Stimulated activated naive CD8-positive, alpha-beta T cell treated with anti-CD3 and anti-CD28 coated beads, Interleukin-15, amount 100 ng/mL, for 72 hours (primary cell): ENCODE data around the gene AKTIP.
A peak's percentile ranks its signal among the peaks of the same experiment; 100 is the strongest.
"Not testable (repeated sequence)": the region's sequence is repeated elsewhere in the genome, so short reads cannot be mapped to it uniquely, and the experiment has no call there.

Experiments
- ATAC-seq: fragments of 150-1000 bp; cut with Tn5 transposase; 2 replicates; pipeline ENCODE4 v1.10.0; 2021; ENCODE audit warnings: mild to moderate bottlenecking, moderate library complexity
- DNase-seq, 2 donors: peaks; one replicate each; pipeline ENCODE4 v3.0.0; 2021 to 2022
- H3K27ac Mint-ChIP-seq, 2 donors: one replicate each; pipeline ENCODE4 v1.8.0; 2022; ENCODE audit warnings: mild to moderate bottlenecking in 2 of 2, mixed read lengths in 2 of 2, moderate library complexity in 2 of 2
- H3K27me3 Mint-ChIP-seq: one replicate; pipeline ENCODE4 v1.8.0; 2022; ENCODE audit warnings: mixed read lengths
- H3K4me1 Mint-ChIP-seq: one replicate; pipeline ENCODE4 v1.8.0; 2022; ENCODE audit warnings: mild to moderate bottlenecking, mixed read lengths
- H3K4me3 Mint-ChIP-seq, 2 donors: one replicate each; pipeline ENCODE4 v1.8.0; 2022; ENCODE audit warnings: mild to moderate bottlenecking in 2 of 2, mixed read lengths in 2 of 2, moderate library complexity in 1 of 2
- H3K9me3 Mint-ChIP-seq, 2 donors: one replicate each; pipeline ENCODE4 v1.8.0; 2022; ENCODE audit warnings: mixed read lengths in 2 of 2

AKTIP gene

DNA sequence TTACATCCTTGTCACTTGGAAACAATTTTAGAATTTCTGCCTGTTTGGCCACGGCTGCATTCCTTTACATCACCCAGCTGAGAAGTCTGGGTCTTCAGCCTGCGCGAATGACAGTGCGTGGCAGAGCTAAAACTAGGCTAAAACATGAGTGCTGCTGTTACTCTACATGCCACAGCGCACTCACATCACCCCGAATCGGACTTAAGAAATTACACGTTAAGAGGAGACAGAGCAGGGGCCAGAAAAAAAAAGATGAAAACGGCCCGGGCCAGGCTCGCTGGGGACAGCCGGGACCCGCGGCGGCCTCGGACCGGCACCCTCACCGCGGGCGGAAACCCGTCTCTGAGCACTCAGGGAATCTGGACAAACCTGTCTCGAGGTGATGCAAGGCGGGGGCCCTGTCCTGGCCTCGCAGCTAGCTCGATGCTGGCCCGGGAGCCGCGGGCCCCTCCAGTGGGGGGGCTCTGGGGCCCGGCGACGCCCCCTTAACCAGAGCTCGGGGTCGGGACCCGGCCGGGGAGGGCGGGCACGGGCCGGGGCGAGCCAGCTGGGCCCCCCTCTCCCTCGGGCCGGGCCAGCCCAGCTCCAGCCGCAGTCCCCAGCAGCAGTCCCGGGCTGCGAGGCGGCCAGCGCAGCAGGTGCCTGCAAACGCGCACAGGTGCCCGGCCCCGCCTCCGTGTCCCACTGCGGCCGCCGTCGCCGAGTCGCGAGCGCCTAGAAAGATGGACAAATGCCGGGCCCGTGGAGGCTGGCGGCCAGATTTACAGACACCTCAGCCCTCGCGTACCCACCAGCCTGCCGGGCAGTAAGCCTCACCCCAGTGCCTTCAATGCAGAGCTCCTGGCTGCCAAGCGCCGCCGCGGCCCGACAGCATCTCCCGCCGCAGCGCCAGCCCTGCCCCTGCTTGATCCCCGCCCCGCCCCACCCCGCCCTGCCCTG lies at the start of gene AKTIP:
AKTIP (minus strand) TSS at position 879 of the 939 bp plus-strand sequence. CDS start 2,950 bp downstream, outside the sequence.
- ATAC-seq, result peak; percentile 48
- peak within 1 kb of the TSS; percentile 93 to 99 for H3K4me3 Mint-ChIP-seq
- no peaks in the 10 kb centered on the region for H3K27me3 Mint-ChIP-seq
- no peaks in the 10 kb centered on the region for H3K9me3 Mint-ChIP-seq
- H3K27ac Mint-ChIP-seq, result peak within 1 kb of the TSS; percentile 97 to 98
- peaks cover 62% of the 10 kb centered on the region for H3K4me1 Mint-ChIP-seq
- DNase-seq, result peak; percentile 46 to 80

DNA sequence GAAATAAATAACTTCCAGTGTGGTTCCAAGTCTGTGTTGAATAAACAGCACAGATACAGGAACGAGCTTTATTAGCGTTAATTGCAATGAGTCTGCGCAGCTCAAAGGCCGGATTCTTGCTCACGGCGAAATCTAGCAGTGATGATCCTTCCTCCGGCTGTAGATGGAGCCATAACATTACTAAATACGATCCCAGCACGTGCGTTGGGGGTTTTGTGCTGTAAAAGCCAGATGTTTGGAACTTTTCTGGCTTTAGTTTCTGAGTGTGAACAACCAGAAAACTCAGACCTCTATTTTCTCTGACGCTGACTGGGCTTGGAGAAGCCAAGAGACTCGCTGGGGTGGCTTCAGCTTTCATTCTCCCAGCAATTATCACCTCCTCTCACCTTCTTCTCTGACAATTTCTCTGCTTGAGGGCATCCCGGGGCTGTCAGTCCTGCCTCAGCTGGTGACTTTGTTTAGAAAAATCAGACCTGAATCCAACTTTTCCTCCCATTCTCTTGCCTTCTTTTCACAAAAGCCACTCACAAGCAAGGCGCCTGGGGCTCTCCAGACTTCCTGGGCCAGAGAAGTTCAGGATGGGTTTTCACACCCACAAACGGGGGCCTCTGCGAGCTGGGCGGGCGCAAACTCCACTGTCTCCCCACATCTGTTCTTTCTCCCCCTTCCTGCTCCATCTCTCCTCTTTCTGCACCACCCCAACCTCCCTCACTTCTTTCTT lies 47.1 kb upstream of the AKTIP start:
- no peak overlapping the region for H3K27ac Mint-ChIP-seq
- H3K9me3 Mint-ChIP-seq, result no peaks in the 10 kb centered on the region
- DNase-seq, result peak; percentile 32 to 37
- H3K4me1 Mint-ChIP-seq, result peaks cover 31% of the 10 kb centered on the region
- peaks cover 68% of the 10 kb centered on the region for H3K27me3 Mint-ChIP-seq
- ATAC-seq, result peak; percentile 87
- H3K4me3 Mint-ChIP-seq, result no peak overlapping the region

GRCh38 chr16:53546988-53547391 lies 44.0 kb upstream of the AKTIP start:
- H3K4me1 Mint-ChIP-seq, result peaks cover 37% of the 10 kb centered on the region
- peaks cover 87% of the 10 kb centered on the region for H3K27me3 Mint-ChIP-seq
- no peak overlapping the region for H3K27ac Mint-ChIP-seq
- no peaks in the 10 kb centered on the region for H3K9me3 Mint-ChIP-seq
- no peak overlapping the region for H3K4me3 Mint-ChIP-seq
- ATAC-seq (no peak), DNase-seq (no peak)

- H3K9me3 Mint-ChIP-seq, result no peaks in the 10 kb centered on the region
- peaks cover 33% of the 10 kb centered on the region for H3K4me1 Mint-ChIP-seq
- DNase-seq (no peak), ATAC-seq (no peak)
- H3K4me3 Mint-ChIP-seq, result peak overlapping the region; percentile 5 to 19
- H3K27ac Mint-ChIP-seq, result peak overlapping the region in 1 of 2 donors; percentile 19
- peaks cover 83% of the 10 kb centered on the region for H3K27me3 Mint-ChIP-seq
These were observed 42.4 kb upstream of the AKTIP start for GRCh38 chr16:53545433-53545832.

DNA sequence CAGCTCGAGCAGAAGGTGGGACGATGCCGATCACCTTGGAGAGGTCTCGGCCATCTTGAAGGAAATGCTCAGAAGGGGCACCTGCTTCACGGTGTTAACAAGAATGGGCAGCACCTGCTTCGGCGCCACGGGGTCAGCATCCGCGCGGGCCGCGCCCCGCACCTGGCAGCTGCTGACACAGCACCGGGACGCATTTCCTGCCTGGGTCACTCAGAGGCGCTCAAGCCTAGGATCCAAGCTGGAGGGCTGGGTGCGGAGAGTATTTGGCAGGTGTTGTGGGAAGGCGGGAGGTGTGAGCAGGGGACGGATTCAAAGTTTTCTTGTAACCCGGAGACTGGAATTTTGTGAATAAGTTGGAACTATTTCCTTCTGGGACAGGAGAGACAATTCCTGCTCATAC lies 39.3 kb upstream of the AKTIP start:
- Mint-ChIP-seq H3K4me3 (no peak overlapping the region), H3K27ac (no peak overlapping the region), H3K9me3 (no peaks in the 10 kb centered on the region), H3K4me1 (peaks cover 20% of the 10 kb centered on the region), H3K27me3 (peaks cover 71% of the 10 kb centered on the region)
- no peak for DNase-seq
- no peak for ATAC-seq

GRCh38 chr16:53541326-53541725 lies 38.3 kb upstream of the AKTIP start:
- no peak for DNase-seq
- H3K27ac Mint-ChIP-seq, result no peak overlapping the region
- no peak overlapping the region for H3K4me3 Mint-ChIP-seq
- H3K4me1 Mint-ChIP-seq, result peaks cover 13% of the 10 kb centered on the region
- H3K9me3 Mint-ChIP-seq, result no peaks in the 10 kb centered on the region
- peaks cover 68% of the 10 kb centered on the region for H3K27me3 Mint-ChIP-seq
- ATAC-seq, result no peak

DNA sequence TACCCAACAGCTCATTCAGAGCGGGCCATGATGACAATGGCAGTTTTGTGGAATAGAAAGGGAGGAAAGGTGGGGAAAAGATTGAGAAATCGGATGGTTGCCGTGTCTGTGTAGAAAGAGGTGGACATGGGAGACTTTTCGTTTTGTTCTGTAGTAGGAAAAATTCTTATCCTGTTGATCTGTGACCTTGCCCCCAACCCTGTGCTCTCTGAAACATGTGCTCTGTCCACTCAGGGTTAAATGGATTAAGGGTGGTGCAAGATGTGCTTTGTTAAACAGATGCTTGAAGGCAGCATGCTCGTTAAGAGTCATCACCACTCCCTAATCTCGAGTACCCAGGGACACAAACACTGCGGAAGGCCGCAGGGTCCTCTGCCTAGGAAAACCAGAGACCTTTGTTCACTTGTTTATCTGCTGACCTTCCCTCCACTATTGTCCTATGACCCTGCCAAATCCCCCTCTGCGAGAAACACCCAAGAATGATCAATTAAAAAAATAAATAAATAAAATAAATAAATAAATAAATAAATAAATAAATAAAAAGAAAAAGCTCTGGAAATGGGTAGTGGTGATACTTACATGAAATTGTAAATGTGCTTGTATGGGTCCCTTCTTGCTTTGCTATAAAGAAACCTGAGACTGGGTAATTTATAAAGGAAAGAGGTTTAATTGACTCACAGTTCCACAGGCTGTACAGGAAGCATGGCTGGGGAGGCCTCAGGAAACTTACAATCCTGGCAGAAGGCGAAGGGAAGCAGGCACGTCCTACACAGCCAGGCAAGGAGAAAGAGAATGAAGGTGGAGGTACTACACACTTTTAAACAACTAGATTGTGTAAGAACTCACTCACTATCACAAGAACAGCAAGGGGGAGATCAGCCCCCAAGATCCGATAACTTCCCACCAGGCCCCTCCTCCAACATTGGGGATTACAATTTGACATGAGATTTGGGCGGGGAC lies 37.0 kb upstream of the AKTIP start:
- not testable (repeated sequence) for ATAC-seq, H3K4me3 Mint-ChIP-seq, DNase-seq, H3K9me3 Mint-ChIP-seq, H3K27ac Mint-ChIP-seq
- peaks cover 55% of the 10 kb centered on the region for H3K27me3 Mint-ChIP-seq
- H3K4me1 Mint-ChIP-seq, result peaks cover 18% of the 10 kb centered on the region

- not testable (repeated sequence) for H3K9me3 Mint-ChIP-seq, H3K27ac Mint-ChIP-seq, H3K4me3 Mint-ChIP-seq, DNase-seq, ATAC-seq
- peaks cover 19% of the 10 kb centered on the region for H3K4me1 Mint-ChIP-seq
- peaks cover 50% of the 10 kb centered on the region for H3K27me3 Mint-ChIP-seq
These were observed 36.3 kb upstream of the AKTIP start for GRCh38 chr16:53539346-53539745.

- H3K4me1 Mint-ChIP-seq, result peaks cover 25% of the 10 kb centered on the region
- DNase-seq (no peak), ATAC-seq (no peak)
- H3K4me3 Mint-ChIP-seq, result no peak overlapping the region
- H3K27me3 Mint-ChIP-seq, result peaks cover 39% of the 10 kb centered on the region
- H3K9me3 Mint-ChIP-seq, result no peaks in the 10 kb centered on the region
- H3K27ac Mint-ChIP-seq, result no peak overlapping the region
These were observed 34.6 kb upstream of the AKTIP start for GRCh38 chr16:53537626-53538025.

GRCh38 chr16:53534206-53534605 lies 31.2 kb upstream of the AKTIP start:
- no peak for DNase-seq
- H3K27ac Mint-ChIP-seq, result no peak overlapping the region
- peaks cover 25% of the 10 kb centered on the region for H3K4me1 Mint-ChIP-seq
- no peak overlapping the region for H3K4me3 Mint-ChIP-seq
- ATAC-seq, result no peak
- peaks cover 27% of the 10 kb centered on the region for H3K27me3 Mint-ChIP-seq
- H3K9me3 Mint-ChIP-seq, result no peaks in the 10 kb centered on the region

- Mint-ChIP-seq H3K9me3 (no peaks in the 10 kb centered on the region), H3K4me1 (peaks cover 20% of the 10 kb centered on the region), H3K27me3 (peaks cover 8% of the 10 kb centered on the region), H3K4me3 (no peak overlapping the region), H3K27ac (no peak overlapping the region)
- DNase-seq (no peak), ATAC-seq (no peak)
These were observed 27.7 kb upstream of the AKTIP start for GRCh38 chr16:53530741-53531140.

DNA sequence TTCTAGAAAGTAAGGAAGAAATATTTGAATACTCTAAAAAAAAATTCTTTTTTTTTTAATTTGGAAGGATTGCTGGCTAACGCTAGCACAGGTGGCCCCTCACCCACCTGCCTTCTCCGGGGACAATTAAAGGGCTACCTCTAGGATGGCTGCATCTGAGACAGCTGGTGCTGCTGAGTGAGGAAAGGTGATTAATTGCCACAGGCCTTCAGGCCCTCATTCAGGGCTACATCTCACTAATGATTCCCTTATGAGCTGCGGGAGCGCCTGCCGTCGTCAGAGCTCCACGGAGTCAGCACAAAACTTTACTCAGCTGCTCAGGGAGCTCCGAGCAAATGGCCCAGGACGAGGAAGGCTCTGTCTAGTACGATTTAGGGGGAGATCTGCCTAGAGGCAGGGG lies 27.0 kb upstream of the AKTIP start:
- no peak overlapping the region for H3K4me3 Mint-ChIP-seq
- peaks cover 8% of the 10 kb centered on the region for H3K27me3 Mint-ChIP-seq
- peaks cover 13% of the 10 kb centered on the region for H3K4me1 Mint-ChIP-seq
- H3K9me3 Mint-ChIP-seq, result no peaks in the 10 kb centered on the region
- DNase-seq, result no peak
- no peak overlapping the region for H3K27ac Mint-ChIP-seq
- ATAC-seq, result no peak

- ATAC-seq (no peak), DNase-seq (no peak)
- Mint-ChIP-seq H3K4me1 (peaks cover 7% of the 10 kb centered on the region), H3K27me3 (peaks cover 8% of the 10 kb centered on the region), H3K9me3 (no peaks in the 10 kb centered on the region), H3K27ac (no peak overlapping the region), H3K4me3 (no peak overlapping the region)
These were observed 26.5 kb upstream of the AKTIP start for GRCh38 chr16:53529513-53529912.

DNA sequence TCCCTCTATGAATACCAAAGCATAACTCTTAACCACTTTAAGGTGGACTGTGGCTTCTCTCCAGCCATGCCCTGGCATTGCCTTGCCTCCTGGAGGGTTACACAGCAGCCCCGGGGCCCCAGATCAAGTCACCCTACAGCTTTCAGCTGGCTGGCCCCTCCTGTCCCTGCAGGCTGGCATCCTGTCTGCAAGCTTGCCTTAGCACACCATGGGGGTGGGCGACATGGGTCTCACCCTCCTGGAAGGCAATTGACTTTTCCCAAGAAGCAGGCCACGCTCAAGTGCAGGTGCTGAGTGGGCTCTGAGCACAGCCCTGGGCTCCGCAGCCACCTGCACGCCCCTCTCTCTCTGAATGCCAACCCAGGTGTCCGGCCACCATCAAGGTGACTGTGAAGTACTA lies 25.8 kb upstream of the AKTIP start:
- peaks cover 5% of the 10 kb centered on the region for H3K27me3 Mint-ChIP-seq
- no peak for ATAC-seq
- peaks cover under 1% of the 10 kb centered on the region for H3K4me1 Mint-ChIP-seq
- no peak for DNase-seq
- H3K27ac Mint-ChIP-seq, result no peak overlapping the region
- no peak overlapping the region for H3K4me3 Mint-ChIP-seq
- no peaks in the 10 kb centered on the region for H3K9me3 Mint-ChIP-seq

DNA sequence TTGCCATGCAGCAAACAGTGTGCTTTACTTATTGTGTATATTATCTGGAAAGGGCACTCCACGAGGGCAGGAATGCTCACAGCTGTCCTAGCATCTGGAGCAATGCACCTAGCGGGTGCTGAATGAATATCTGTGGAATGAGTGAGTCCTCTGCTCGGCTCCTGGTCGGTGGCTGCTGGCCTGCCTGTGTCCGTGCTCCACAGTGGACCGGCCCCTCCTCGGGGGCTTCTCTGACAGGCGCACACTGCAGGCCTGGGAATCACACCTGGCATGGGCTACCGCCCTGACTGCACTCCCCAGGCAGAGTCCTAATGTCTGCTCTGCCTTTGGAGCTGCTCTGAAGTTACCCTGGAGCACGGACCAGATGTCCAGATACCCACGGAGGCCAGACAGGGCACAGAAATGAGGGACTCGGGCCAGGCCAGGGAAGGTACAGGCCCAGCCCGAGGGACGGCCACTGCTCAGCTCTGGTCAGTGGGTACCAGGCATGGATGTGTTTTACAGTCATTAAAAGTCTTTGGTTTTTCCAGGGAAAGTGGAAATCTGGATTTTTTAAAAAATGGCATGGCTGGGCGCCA lies 21.1 kb upstream of the AKTIP start:
- no peak for ATAC-seq
- H3K27me3 Mint-ChIP-seq, result peaks cover 16% of the 10 kb centered on the region
- H3K9me3 Mint-ChIP-seq, result no peaks in the 10 kb centered on the region
- peaks cover 20% of the 10 kb centered on the region for H3K4me1 Mint-ChIP-seq
- H3K27ac Mint-ChIP-seq, result no peak overlapping the region
- H3K4me3 Mint-ChIP-seq, result no peak overlapping the region
- no peak for DNase-seq
